IMR-90 (cell line): ENCODE measurements around the gene GRIK3. TPM values are rescaled to one million over a fixed set of nuclear protein-coding genes. Genes with fewer than 3 reads are reported as not detected.

ENCODE experiments used
- ATAC-seq: fragments of 200-7000 bp; cut with Tn5 transposase; 2 replicates; pipeline ENCODE4 v1.9.1; 2020; ENCODE audit warnings: low read depth, mild to moderate bottlenecking, moderate library complexity
- BruUV-seq: library from RNA; stranded (reverse); fragments of 400-500 nt; replicated peaks from 2 replicates; lab custom pipeline; 2021; lab: Mats Ljungman, UMichigan
- CTCF ChIA-PET: fragments of 300-600 bp; formaldehyde crosslinking; extraction: SDS; loops from one replicate; lab custom pipeline; 2021; ENCODE audit warnings: antibody characterized with exemption; lab: Yijun Ruan, JAX
- POLR2A ChIA-PET: fragments of 300-600 bp; sonication (Branson Sonifier 250); formaldehyde crosslinking; loops from one replicate; lab custom pipeline; 2022; ENCODE audit warnings: antibody characterized with exemption; ENCODE audit not compliant: unreplicated experiment; lab: Charles Lee
- DNase-seq: peaks from one replicate; pipeline ENCODE4 v3.0.0; 2013
- H2AFZ ChIP-seq: replicated peaks from 2 replicates; pipeline ENCODE3; 2013; ENCODE audit warnings: low read length, mild to moderate bottlenecking; ENCODE audit not compliant: poor library complexity
- H2AK5ac ChIP-seq: 2 replicates; pipeline ENCODE4 v1.6.1; 2013; ENCODE audit warnings: low read depth, low read length, inconsistent platforms
- H2AK9ac ChIP-seq: replicated peaks from 2 replicates; pipeline ENCODE3; 2013; ENCODE audit warnings: mild to moderate bottlenecking, low read depth, low read length, moderate library complexity; ENCODE audit not compliant: poor library complexity
- H2BK120ac ChIP-seq: 2 replicates; pipeline ENCODE4 v1.6.1; 2013; ENCODE audit warnings: low read depth, low read length, inconsistent platforms
- H2BK15ac ChIP-seq: 3 replicates; pipeline ENCODE4 v1.6.1; 2013; ENCODE audit warnings: low read depth, low read length, inconsistent platforms
- H2BK20ac ChIP-seq: 2 replicates; pipeline ENCODE4 v1.6.1; 2013; ENCODE audit warnings: low read depth, mild to moderate bottlenecking, inconsistent platforms, low read length, moderate library complexity
- H2BK5ac ChIP-seq: 2 replicates; pipeline ENCODE4 v1.6.1; 2013; ENCODE audit warnings: mild to moderate bottlenecking, low read depth, low read length, inconsistent platforms; ENCODE audit not compliant: poor library complexity, severe bottlenecking
- H3K14ac ChIP-seq: replicated peaks from 2 replicates; pipeline ENCODE4 v1.6.1; 2013; ENCODE audit warnings: low read depth, low read length, inconsistent platforms
- H3K18ac ChIP-seq: 2 replicates; pipeline ENCODE4 v1.6.1; 2013; ENCODE audit warnings: low read depth, low read length, control low read depth
- H3K23ac ChIP-seq: 2 replicates; pipeline ENCODE4 v1.6.1; 2013; ENCODE audit warnings: low read depth, low read length, inconsistent platforms
- H3K27ac ChIP-seq: 2 replicates; pipeline ENCODE4 v1.5.1; 2013; ENCODE audit warnings: mild to moderate bottlenecking, control low read depth, low read length; ENCODE audit not compliant: insufficient read depth
- H3K27me3 ChIP-seq: 2 replicates; pipeline ENCODE4 v1.6.1; 2013; ENCODE audit warnings: low read length; ENCODE audit not compliant: control insufficient read depth, insufficient read depth
- H3K36me3 ChIP-seq: 2 replicates; pipeline ENCODE4 v1.6.1; 2013; ENCODE audit warnings: low read length, mixed read lengths; ENCODE audit not compliant: control insufficient read depth, insufficient read depth
- H3K4ac ChIP-seq: 2 replicates; pipeline ENCODE4 v1.6.1; 2013; ENCODE audit warnings: low read depth, low read length, inconsistent platforms
- H3K4me1 ChIP-seq: 2 replicates; pipeline ENCODE4 v1.6.1; 2013; ENCODE audit warnings: low read length, mixed read lengths; ENCODE audit not compliant: control insufficient read depth, insufficient read depth
- H3K4me2 ChIP-seq: 2 replicates; pipeline ENCODE4 v1.6.1; 2013; ENCODE audit warnings: low read depth, mild to moderate bottlenecking, control low read depth, low read length, moderate library complexity
- H3K4me3 ChIP-seq: 2 replicates; pipeline ENCODE4 v1.5.1; 2013; ENCODE audit warnings: low read depth, mild to moderate bottlenecking, control low read depth, low read length, moderate library complexity; ENCODE audit not compliant: insufficient read depth
- H3K56ac ChIP-seq: 2 replicates; pipeline ENCODE4 v1.6.1; 2013; ENCODE audit warnings: low read length, inconsistent platforms; ENCODE audit not compliant: insufficient read depth; ENCODE audit errors: extremely low read depth
- H3K79me1 ChIP-seq, 2 experiments: 2 replicates each; pipeline ENCODE4 v1.6.1; 2013; ENCODE audit warnings: low read length in 2 of 2, inconsistent platforms in 1 of 2, low read depth in 1 of 2
- H3K9ac ChIP-seq: 2 replicates; pipeline ENCODE4 v1.6.1; 2013; ENCODE audit warnings: low read depth, low read length, control low read depth
- H3K9me1 ChIP-seq: 2 replicates; pipeline ENCODE4 v1.6.1; 2013; ENCODE audit warnings: low read length, inconsistent platforms; ENCODE audit not compliant: insufficient read depth
- H3K9me3 ChIP-seq: 2 replicates; pipeline ENCODE4 v1.6.1; 2013; ENCODE audit warnings: low read length; ENCODE audit not compliant: control insufficient read depth, insufficient read depth
- H4K20me1 ChIP-seq: 2 replicates; pipeline ENCODE4 v1.6.1; 2013; ENCODE audit warnings: low read length, inconsistent platforms; ENCODE audit not compliant: insufficient read depth
- H4K5ac ChIP-seq: 2 replicates; pipeline ENCODE4 v1.6.1; 2013; ENCODE audit warnings: mild to moderate bottlenecking, low read depth, low read length, control low read depth
- H4K8ac ChIP-seq, 2 experiments: 2 replicates each; pipeline ENCODE4 v1.6.1; 2013; ENCODE audit warnings: low read depth in 2 of 2, low read length in 2 of 2, control low read depth in 1 of 2, inconsistent platforms in 1 of 2
- H4K91ac ChIP-seq: 2 replicates; pipeline ENCODE4 v1.6.1; 2013; ENCODE audit warnings: low read depth, low read length, inconsistent platforms; ENCODE audit not compliant: insufficient read depth
- BHLHE40 ChIP-seq: fragments of 150-350 bp; IDR thresholded peaks from 2 replicates; pipeline ENCODE4 v1.6.1; 2016; ENCODE audit warnings: mild to moderate bottlenecking, low read depth, low read length
- CEBPB ChIP-seq: IDR thresholded peaks from 2 replicates; pipeline ENCODE4 v1.6.1; 2012; ENCODE audit warnings: low read depth, low read length, improper control_type of control experiment
- CHD1 ChIP-seq: IDR thresholded peaks from 2 replicates; pipeline ENCODE4 v1.6.1; 2012; ENCODE audit warnings: low read depth, low read length, improper control_type of control experiment
- FOS ChIP-seq: fragments of 150-350 bp; IDR thresholded peaks from 2 replicates; pipeline ENCODE4 v1.6.1; 2016; ENCODE audit warnings: low read depth, low read length
- MAFK ChIP-seq: IDR thresholded peaks from 2 replicates; pipeline ENCODE4 v1.6.1; 2012; ENCODE audit warnings: low read depth, low read length, improper control_type of control experiment
- MAZ ChIP-seq: IDR thresholded peaks from 2 replicates; pipeline ENCODE4 v1.6.1; 2012; ENCODE audit warnings: low read depth, mild to moderate bottlenecking, low read length, improper control_type of control experiment, moderate library complexity, borderline replicate concordance
- MXI1 ChIP-seq: IDR thresholded peaks from 2 replicates; pipeline ENCODE4 v1.6.1; 2012; ENCODE audit warnings: low read depth, mild to moderate bottlenecking, low read length, moderate library complexity, borderline replicate concordance
- NFE2L2 ChIP-seq: fragments of 150-350 bp; IDR thresholded peaks from 2 replicates; pipeline ENCODE4 v1.6.1; 2016; ENCODE audit warnings: low read depth, mild to moderate bottlenecking, low read length
- POLR2A ChIP-seq: IDR thresholded peaks from 2 replicates; pipeline ENCODE4 v1.6.1; 2012; ENCODE audit warnings: mild to moderate bottlenecking, low read depth, low read length
- RAD21 ChIP-seq: IDR thresholded peaks from 2 replicates; pipeline ENCODE4 v1.6.1; 2012; ENCODE audit warnings: low read length, improper control_type of control experiment
- RCOR1 ChIP-seq: IDR thresholded peaks from 2 replicates; pipeline ENCODE4 v1.6.1; 2012; ENCODE audit warnings: mild to moderate bottlenecking, low read length, improper control_type of control experiment; ENCODE audit not compliant: insufficient replicate concordance
- RFX5 ChIP-seq: IDR thresholded peaks from 2 replicates; pipeline ENCODE4 v1.8.0; 2012; ENCODE audit warnings: low read depth, mild to moderate bottlenecking, low read length, moderate library complexity
- USF2 ChIP-seq: fragments of 150-350 bp; IDR thresholded peaks from 2 replicates; pipeline ENCODE4 v1.6.1; 2017; ENCODE audit warnings: mild to moderate bottlenecking, antibody characterized with exemption, low read length, low read depth
- WGBS, 2 experiments: methylation state at CpG; one replicate each; pipeline versions ENCODE4 v1.1.5 to v1.1.7; 2013; ENCODE audit warnings: missing lambda C conversion rate in 2 of 2; ENCODE audit not compliant: insufficient read length in 1 of 2; ENCODE audit errors: extremely low coverage in 2 of 2; 5-methylcytosine and 5-hydroxymethylcytosine counted together
- dilution Hi-C: fragments of 300-500 bp; cut with HindIII; formaldehyde crosslinking; loops from one replicate; pipeline ENCODE4 v1.14.3; 2018; ENCODE audit warnings: low sequenced_read_pairs; ENCODE audit not compliant: unreplicated experiment
- in situ Hi-C: fragments of 300-500 bp; cut with MboI; formaldehyde crosslinking; loops from 3 replicates; pipeline ENCODE4 v1.14.3; 2019; ENCODE audit warnings: low sequenced_read_pairs, inconsistent platforms, mixed read lengths
- intact Hi-C: fragments of 100-400 bp; cut with micrococcal nuclease; formaldehyde crosslinking; loops from 2 replicates; pipeline ENCODE4 v1.10.0; 2022
- polyA plus RNA-seq, 3 experiments: library from polyadenylated mRNA; depleted of rRNA; stranded (reverse); fragments of >200 nt; gene quantifications; 2 replicates each; pipeline ENCODE4 v1.2.3, GENCODE V29; 2012; ENCODE audit warnings: low replicate concordance in 1 of 3
- total RNA-seq: library from RNA; depleted of rRNA; stranded (reverse); fragments of >200 nt; gene quantifications from 2 replicates; pipeline ENCODE4 v1.2.3, GENCODE V29; 2012
- TF ChIP-seq, protein P1 (sequence below): fragments of 150-350 bp; IDR thresholded peaks from 2 replicates; pipeline ENCODE4 v1.6.1; 2016; ENCODE audit warnings: low read depth, mild to moderate bottlenecking, low read length, moderate library complexity, borderline replicate concordance
- TF ChIP-seq, protein P2 (sequence below): conservative IDR thresholded peaks from 2 replicates; pipeline ENCODE4 v1.5.1; 2012; ENCODE audit warnings: mild to moderate bottlenecking, low read depth, low read length, improper control_type of control experiment

GRIK3 gene
- total and polyA plus RNA-seq, 2 of the 4 experiments (the other 2 are of a cell fraction): not detected

- Histone ChIP-seq H3K9me3 (no peaks in the 10 kb centered on the region), H3K9ac (no peak overlapping the region), H3K27ac (no peak overlapping the region), H2BK15ac (no peak overlapping the region), H4K91ac (no peak overlapping the region), H2AK9ac (no peak overlapping the region), H3K4me2 (no peak overlapping the region), H2BK120ac (no peak overlapping the region), H3K23ac (no peak overlapping the region), H3K4me3 (no peak overlapping the region), H3K36me3 (no peaks in the 10 kb centered on the region), H3K27me3 (no peaks in the 10 kb centered on the region), H2AFZ (no peak overlapping the region), H3K18ac (no peak overlapping the region), H3K4ac (no peak overlapping the region), H4K5ac (no peak overlapping the region), H2AK5ac (no peak overlapping the region), H4K8ac (no peak overlapping the region), H3K79me1 (no peaks in the 10 kb centered on the region), H3K14ac (no peak overlapping the region), H4K20me1 (no peaks in the 10 kb centered on the region), H2BK5ac (no peak overlapping the region), H3K4me1 (no peaks in the 10 kb centered on the region), H3K56ac (no peak overlapping the region), H3K9me1 (no peaks in the 10 kb centered on the region), H2BK20ac (no peak overlapping the region)
- dilution Hi-C loops: no loop called here
- ChIA-PET POLR2A (no interaction called here), CTCF (no interaction called here)
- 40% methylated on average over 3 of the region's 11 CpGs; no CpG with 5 or more reads in 1 of the 2 experiments for WGBS, 2 experiments
- ATAC-seq (no peak), DNase-seq (no peak)
- in situ Hi-C loops: no loop called here
- intact Hi-C loops: no loop called here
- no TSS peak for BruUV-seq
- TF ChIP-seq RCOR1: no peak
- TF ChIP-seq BHLHE40: no peak
- TF ChIP-seq NFE2L2: no peak
- TF ChIP-seq, protein P1, sequence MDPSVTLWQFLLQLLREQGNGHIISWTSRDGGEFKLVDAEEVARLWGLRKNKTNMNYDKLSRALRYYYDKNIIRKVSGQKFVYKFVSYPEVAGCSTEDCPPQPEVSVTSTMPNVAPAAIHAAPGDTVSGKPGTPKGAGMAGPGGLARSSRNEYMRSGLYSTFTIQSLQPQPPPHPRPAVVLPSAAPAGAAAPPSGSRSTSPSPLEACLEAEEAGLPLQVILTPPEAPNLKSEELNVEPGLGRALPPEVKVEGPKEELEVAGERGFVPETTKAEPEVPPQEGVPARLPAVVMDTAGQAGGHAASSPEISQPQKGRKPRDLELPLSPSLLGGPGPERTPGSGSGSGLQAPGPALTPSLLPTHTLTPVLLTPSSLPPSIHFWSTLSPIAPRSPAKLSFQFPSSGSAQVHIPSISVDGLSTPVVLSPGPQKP: no peak
- no peak for TF ChIP-seq FOS
- TF ChIP-seq MXI1: no peak
- no peak for TF ChIP-seq CEBPB
- no peak for TF ChIP-seq RAD21
- TF ChIP-seq USF2: no peak
- TF ChIP-seq, protein P2, sequence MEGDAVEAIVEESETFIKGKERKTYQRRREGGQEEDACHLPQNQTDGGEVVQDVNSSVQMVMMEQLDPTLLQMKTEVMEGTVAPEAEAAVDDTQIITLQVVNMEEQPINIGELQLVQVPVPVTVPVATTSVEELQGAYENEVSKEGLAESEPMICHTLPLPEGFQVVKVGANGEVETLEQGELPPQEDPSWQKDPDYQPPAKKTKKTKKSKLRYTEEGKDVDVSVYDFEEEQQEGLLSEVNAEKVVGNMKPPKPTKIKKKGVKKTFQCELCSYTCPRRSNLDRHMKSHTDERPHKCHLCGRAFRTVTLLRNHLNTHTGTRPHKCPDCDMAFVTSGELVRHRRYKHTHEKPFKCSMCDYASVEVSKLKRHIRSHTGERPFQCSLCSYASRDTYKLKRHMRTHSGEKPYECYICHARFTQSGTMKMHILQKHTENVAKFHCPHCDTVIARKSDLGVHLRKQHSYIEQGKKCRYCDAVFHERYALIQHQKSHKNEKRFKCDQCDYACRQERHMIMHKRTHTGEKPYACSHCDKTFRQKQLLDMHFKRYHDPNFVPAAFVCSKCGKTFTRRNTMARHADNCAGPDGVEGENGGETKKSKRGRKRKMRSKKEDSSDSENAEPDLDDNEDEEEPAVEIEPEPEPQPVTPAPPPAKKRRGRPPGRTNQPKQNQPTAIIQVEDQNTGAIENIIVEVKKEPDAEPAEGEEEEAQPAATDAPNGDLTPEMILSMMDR: no peak
- TF ChIP-seq CHD1: no peak
- no peak for TF ChIP-seq MAFK
- TF ChIP-seq POLR2A: no peak
- TF ChIP-seq MAZ: no peak
- TF ChIP-seq RFX5: no peak
Measured at GRCh38 chr1:36922593-36923426, 111.5 kb downstream of the GRIK3 start.
